Activated CD8-positive, alpha-beta memory T cell treated with anti-CD3 and anti-CD28 coated beads, Interleukin-2, amount 10 ng/mL, durations not matched to agents 7 days and 5 days (primary cell): ENCODE results near the gene MED8. TPM values are rescaled to one million over a fixed set of nuclear protein-coding genes. Genes with fewer than 3 reads are reported as not detected.
A peak's percentile ranks its signal among the peaks of the same experiment; 100 is the strongest.
"Not testable (repeated sequence)": the region's sequence is repeated elsewhere in the genome, so short reads cannot be mapped to it uniquely, and the experiment has no call there.

Experiments
- ATAC-seq: fragments of 150-1000 bp; cut with Tn5 transposase; one replicate; pipeline ENCODE4 v1.10.0; 2021; ENCODE audit warnings: moderate library complexity
- CTCF ChIA-PET: fragments of 350-600 bp; sonication (Branson Sonifier 250); formaldehyde crosslinking; loops from one replicate; lab custom pipeline; 2021; ENCODE audit warnings: antibody characterized with exemption; lab: Charles Lee
- DNase-seq: peaks from one replicate; pipeline ENCODE4 v3.0.0-alpha.2; 2020
- H3K27ac Mint-ChIP-seq: one replicate; pipeline ENCODE4 v1.8.0; 2021; ENCODE audit warnings: mild to moderate bottlenecking, mixed read lengths
- H3K27me3 Mint-ChIP-seq: one replicate; pipeline ENCODE4 v1.8.0; 2021; ENCODE audit warnings: mixed read lengths
- H3K36me3 Mint-ChIP-seq: one replicate; pipeline ENCODE4 v1.8.0; 2021; ENCODE audit warnings: mild to moderate bottlenecking, mixed read lengths
- H3K4me1 Mint-ChIP-seq: one replicate; pipeline ENCODE4 v1.8.0; 2021; ENCODE audit warnings: mixed read lengths
- H3K4me3 Mint-ChIP-seq: one replicate; pipeline ENCODE4 v1.8.0; 2021; ENCODE audit warnings: mild to moderate bottlenecking, moderate library complexity, mixed read lengths
- H3K9me3 Mint-ChIP-seq: one replicate; pipeline ENCODE4 v1.8.0; 2022; ENCODE audit warnings: low read depth, mixed read lengths
- total RNA-seq, 2 experiments: library from RNA; stranded (reverse); gene quantifications; one replicate each; pipeline ENCODE4 v1.2.3, GENCODE V29; 2021

Gene MED8
- total RNA-seq, 2 experiments from 2014 or later = 38.7 to 43.6 TPM

DNA sequence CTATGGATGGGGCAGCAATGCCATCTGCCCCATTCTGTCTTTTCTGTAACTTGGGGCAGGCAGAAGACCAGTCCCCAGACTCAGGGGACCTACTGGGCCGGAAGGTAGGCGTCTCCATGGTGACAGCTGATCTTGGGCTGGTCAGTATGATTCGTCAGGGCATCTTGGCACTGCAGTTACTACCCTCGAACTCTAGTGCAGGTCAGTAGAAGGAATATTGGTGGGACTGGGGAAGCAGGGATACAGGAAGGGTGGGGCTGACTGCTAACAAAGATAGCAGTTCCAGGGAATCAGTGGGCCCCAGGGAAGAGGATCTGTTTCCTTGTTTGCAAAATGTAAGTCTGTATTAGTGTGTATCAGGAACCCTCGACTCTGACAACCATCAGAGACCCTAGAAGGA is 26.3 kb upstream of the MED8 start:
- no peak overlapping the region for H3K4me3 Mint-ChIP-seq
- CTCF ChIA-PET = interaction anchor here (0.5 to 7.0 kb wide), 3 partner anchors 177 to 653 kb away, joined by 3 to 102 read pairs (median 18); no protein-coding TSS in a partner anchor

DNA sequence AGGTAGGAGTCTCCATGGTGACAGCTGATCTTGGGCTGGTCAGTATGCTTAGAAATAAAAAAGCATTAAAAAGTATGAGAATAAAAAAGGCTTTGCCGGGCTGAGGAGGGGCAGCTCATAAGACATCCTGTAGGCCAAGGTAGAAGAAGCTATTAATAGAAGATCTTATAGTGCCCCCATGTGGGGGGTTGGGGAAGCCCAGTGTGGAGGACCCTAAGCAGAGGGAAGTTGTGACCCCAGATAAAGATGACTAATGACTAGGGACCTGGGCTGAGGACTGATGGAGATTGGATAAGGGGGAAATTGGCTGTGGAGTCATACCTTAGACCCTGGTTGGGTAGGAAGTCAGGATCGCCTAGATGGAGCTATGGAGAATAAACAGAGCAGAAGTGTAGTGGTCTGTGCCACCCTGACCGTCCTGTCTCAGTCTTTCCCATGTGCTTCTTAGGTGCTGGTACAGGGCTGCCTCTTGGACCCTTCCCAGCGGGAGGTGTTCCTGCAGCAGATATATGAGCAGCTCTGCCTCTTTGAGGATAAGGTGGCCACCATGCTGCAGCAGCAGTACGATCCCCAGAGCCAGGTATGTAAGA is 25.1 kb upstream of the MED8 start:
- no peaks in the 10 kb centered on the region for H3K9me3 Mint-ChIP-seq
- H3K27ac Mint-ChIP-seq = no peak overlapping the region
- DNase-seq (peak; percentile 72), ATAC-seq (peak; percentile 93)
- no peaks in the 10 kb centered on the region for H3K4me1 Mint-ChIP-seq
- no peak overlapping the region for H3K4me3 Mint-ChIP-seq
- CTCF ChIA-PET = interaction anchor here (0.6 to 7.0 kb wide), 24 partner anchors 14 to 502 kb away, joined by 3 to 102 read pairs (median 4); partner anchors contain the start of genes CDC20, ELOVL1 and KDM4A
- no peaks in the 10 kb centered on the region for H3K27me3 Mint-ChIP-seq
- H3K36me3 Mint-ChIP-seq = peaks cover 9% of the 10 kb centered on the region

More for the DNA sequence above, 26.3 kb upstream of the MED8 start:
- no peak overlapping the region for H3K27ac Mint-ChIP-seq
- DNase-seq (no peak), ATAC-seq (no peak)
- peaks cover 8% of the 10 kb centered on the region for H3K36me3 Mint-ChIP-seq
- H3K27me3 Mint-ChIP-seq = no peaks in the 10 kb centered on the region
- H3K9me3 Mint-ChIP-seq = no peaks in the 10 kb centered on the region
- H3K4me1 Mint-ChIP-seq = no peaks in the 10 kb centered on the region

DNA sequence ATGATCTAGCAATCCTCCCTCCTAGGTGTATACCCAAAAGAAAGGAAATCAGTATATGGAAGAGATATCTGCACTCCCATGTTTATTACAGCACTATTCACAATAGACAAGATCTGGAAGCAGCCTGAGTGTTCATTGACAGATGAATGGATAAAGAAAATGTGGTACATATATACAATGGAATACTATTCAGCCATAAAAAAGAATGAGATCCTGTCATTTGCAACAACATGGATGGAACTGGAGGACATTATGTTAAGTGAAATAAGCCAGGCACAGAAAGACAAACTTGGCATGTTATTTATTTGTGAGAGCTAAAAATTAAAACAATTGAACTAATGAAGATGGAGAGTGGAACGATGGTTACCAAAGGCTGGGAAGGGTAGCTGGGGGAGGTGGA is 23.8 kb upstream of the MED8 start:
- H3K9me3 Mint-ChIP-seq, H3K4me3 Mint-ChIP-seq, ATAC-seq, DNase-seq, H3K4me1 Mint-ChIP-seq, H3K27ac Mint-ChIP-seq, H3K27me3 Mint-ChIP-seq: not testable (repeated sequence)
- CTCF ChIA-PET = interaction anchor here (1.4 to 7.0 kb wide), 4 partner anchors 181 to 340 kb away, joined by 3 to 102 read pairs (median 12); no protein-coding TSS in a partner anchor
- H3K36me3 Mint-ChIP-seq = peaks cover 15% of the 10 kb centered on the region

DNA sequence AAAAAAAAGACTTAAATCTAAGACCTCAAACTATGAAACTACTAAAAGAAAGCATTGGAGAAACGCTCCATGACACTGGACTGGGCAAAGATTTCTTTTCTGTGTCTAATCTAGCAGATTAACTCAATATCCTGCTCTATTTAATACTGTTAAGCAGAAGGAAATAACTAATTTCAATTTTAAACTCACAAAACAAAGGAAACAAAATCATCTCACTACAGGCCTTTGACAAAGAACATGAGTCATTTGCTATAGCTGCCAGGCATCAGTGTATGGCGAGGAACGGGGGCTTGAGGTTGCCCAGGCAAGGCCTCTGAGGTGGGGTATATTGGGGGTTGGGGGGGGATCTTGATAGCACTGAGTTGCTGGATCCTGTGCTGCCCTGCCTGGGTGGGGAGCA is 21.0 kb upstream of the MED8 start:
- DNase-seq (no peak), ATAC-seq (no peak)
- Mint-ChIP-seq H3K4me1 (no peaks in the 10 kb centered on the region), H3K4me3 (no peak overlapping the region), H3K36me3 (peaks cover 24% of the 10 kb centered on the region), H3K27me3 (no peaks in the 10 kb centered on the region), H3K9me3 (no peaks in the 10 kb centered on the region), H3K27ac (no peak overlapping the region)
- CTCF ChIA-PET = interaction anchor here (7.0 kb wide), 1 partner anchor 183 kb away, joined by 102 read pairs; no protein-coding TSS in a partner anchor

DNA sequence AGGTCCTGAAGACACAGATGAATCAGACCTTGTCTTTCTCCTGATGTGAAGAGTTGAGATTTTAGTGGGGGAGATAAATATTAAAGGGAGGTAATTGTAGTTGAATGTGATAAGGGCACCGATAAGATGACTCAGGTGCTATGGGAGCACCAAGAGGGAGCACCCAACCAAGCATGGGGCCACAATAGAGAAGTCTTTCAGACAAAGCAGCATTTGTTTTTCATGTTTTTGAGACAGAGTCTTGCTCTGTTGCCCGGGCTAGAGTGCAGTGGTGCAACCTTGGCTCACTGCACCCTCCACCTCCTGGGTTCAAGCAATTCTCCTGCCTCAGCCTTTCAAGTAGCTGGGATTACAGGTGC is 16.3 kb upstream of the MED8 start:
- ATAC-seq (no peak), DNase-seq (no peak)
- CTCF ChIA-PET = no interaction called here
- no peaks in the 10 kb centered on the region for H3K27me3 Mint-ChIP-seq
- no peak overlapping the region for H3K27ac Mint-ChIP-seq
- H3K4me1 Mint-ChIP-seq = no peaks in the 10 kb centered on the region
- peaks cover 31% of the 10 kb centered on the region for H3K36me3 Mint-ChIP-seq
- no peak overlapping the region for H3K4me3 Mint-ChIP-seq
- no peaks in the 10 kb centered on the region for H3K9me3 Mint-ChIP-seq

DNA sequence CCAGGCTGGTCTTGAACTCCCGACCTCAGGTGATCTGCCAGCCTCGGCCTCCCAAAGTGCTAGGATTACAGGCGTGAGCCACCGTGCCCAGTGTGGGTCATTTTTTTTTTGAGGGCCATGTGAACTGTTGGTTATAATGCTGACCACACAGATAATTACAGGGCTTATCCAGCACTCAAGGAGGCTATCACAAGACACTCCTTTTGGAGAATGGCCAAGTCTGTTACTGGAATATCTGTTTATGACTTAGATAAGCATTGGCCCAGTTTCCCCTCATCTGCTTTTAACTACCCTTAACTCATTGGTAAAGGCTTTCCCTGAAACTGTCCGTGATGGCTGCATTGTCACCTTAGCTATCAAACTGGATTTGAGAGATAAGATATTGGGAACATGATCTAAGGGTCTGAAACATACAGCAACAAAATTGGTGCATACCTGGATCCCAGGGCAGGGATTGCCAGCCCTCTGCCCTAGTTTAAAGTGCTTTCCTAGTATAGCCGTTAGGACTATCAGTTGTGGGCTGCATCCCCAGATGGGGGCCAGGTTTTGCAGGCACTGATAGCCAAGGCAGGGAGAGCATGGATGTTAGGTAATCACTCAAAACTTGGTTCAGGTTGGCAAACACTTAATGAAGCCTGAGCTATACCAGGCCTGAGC is 15.7 kb upstream of the MED8 start:
- H3K27me3 Mint-ChIP-seq = no peaks in the 10 kb centered on the region

DNA sequence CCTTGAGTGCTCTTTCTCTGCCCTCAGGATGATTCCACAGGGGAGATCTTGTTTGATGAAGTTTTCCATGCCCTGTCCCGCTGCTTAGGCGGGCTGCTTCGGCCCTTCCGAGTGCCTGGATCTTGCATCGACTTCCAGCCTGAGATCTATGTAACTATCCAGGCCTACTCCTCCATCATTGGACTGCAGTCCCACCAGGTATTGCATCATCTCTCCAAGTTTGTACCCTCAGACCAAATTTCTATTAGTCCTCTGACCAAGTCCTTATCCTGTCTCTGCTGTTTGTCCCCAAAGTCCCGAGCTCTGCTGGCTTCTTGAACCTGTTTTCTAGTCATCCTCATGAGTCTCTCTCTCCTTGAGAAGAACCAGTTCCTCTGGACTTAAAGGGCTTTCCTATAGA is 14.8 kb upstream of the MED8 start:
- no peaks in the 10 kb centered on the region for H3K9me3 Mint-ChIP-seq
- H3K36me3 Mint-ChIP-seq = peaks cover 27% of the 10 kb centered on the region
- CTCF ChIA-PET = no interaction called here
- no peaks in the 10 kb centered on the region for H3K27me3 Mint-ChIP-seq
- DNase-seq (no peak), ATAC-seq (no peak)
- H3K4me1 Mint-ChIP-seq = no peaks in the 10 kb centered on the region
- no peak overlapping the region for H3K4me3 Mint-ChIP-seq
- no peak overlapping the region for H3K27ac Mint-ChIP-seq

More for the DNA sequence above, 15.7 kb upstream of the MED8 start:
- no peak overlapping the region for H3K27ac Mint-ChIP-seq
- H3K4me3 Mint-ChIP-seq = no peak overlapping the region
- no peak for ATAC-seq
- no peak for DNase-seq
- no peaks in the 10 kb centered on the region for H3K9me3 Mint-ChIP-seq
- H3K36me3 Mint-ChIP-seq = peaks cover 31% of the 10 kb centered on the region
- no peaks in the 10 kb centered on the region for H3K4me1 Mint-ChIP-seq
- CTCF ChIA-PET = no interaction called here

DNA sequence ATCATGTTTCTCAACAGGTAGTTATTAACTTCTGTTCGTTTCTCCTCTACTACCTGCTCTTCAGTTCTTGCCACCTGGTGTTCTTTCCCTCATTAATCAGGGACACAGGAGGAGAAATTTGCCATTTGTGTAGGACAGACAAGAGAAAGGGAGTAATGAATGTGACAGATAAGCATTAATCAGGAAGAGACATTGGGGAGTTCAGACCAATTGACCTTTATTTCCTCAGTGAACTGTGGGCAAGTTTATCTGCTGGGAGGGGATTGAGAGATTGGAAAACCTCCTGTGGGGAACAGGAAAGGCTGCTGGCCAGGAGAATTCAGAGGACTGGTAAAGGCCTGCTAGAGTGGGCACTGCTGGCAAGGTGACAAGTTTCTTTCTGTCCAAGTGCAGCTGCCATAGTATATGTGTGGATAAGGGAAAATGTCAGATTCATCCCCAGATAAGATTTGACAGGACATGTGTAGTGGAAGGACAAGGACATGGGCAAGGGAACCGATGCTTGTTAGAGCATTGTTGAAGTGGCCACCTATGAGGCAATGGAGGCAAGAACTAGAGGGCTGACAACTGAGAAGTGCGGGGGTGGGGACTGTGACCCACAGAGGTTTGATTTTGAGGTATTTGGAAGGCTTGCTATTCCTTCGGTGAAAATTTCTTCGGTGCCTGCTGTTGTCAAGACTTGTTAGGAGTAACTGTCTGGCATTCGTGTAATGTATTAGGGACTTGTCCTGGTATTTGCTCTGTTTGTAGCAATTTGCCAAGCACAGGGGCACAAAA is 12.7 kb upstream of the MED8 start:
- CTCF ChIA-PET = no interaction called here
- no peak for ATAC-seq
- Mint-ChIP-seq H3K27ac (no peak overlapping the region), H3K27me3 (no peaks in the 10 kb centered on the region), H3K4me1 (no peaks in the 10 kb centered on the region), H3K36me3 (peaks cover 19% of the 10 kb centered on the region), H3K9me3 (no peaks in the 10 kb centered on the region), H3K4me3 (no peak overlapping the region)
- DNase-seq = no peak

DNA sequence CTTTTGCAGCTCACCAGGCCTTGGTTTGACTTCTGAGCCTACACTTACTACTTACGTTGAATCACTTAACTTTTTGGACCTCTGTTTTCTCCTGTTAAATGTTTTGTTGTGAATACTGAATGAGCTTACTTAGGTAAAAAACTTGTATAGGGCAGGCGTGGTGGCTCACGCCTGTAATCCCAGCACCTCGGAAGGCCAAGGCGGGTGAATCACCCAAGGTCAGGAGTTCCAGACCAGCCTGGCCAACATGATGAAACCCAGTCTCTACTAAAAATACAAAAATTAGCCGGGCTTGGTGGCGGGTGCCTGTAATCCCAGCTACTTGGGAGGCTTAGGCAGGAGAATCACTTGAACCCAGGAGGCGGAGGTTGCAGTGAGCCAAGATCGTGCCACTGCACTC is 10.8 kb upstream of the MED8 start:
- H3K4me3 Mint-ChIP-seq, H3K4me1 Mint-ChIP-seq, DNase-seq, H3K27ac Mint-ChIP-seq, H3K27me3 Mint-ChIP-seq, H3K9me3 Mint-ChIP-seq, ATAC-seq, H3K36me3 Mint-ChIP-seq: not testable (repeated sequence)
- CTCF ChIA-PET = interaction anchor here (0.9 kb wide), 1 partner anchor 52 kb away, joined by 3 read pairs; no protein-coding TSS in a partner anchor

DNA sequence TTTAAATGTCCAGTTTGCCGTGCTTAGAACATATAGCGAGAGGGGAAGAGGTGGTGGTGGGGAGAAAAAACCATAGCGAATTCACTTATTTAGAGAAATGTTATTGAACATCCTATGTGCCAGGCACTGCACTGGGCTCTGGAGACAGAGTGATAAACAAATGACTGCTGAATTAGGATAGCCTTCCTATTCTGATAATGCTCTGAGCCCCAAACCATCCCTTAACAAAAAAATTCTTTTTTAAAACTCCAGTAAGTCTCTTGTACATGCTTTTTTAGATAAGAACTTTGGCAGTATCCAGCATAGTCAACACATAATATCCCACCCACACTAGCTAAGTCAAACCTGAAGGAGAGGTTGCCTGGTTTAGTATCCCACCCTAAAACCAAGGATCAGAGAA is 8.6 kb upstream of the MED8 start:
- H3K27ac Mint-ChIP-seq = no peak overlapping the region
- CTCF ChIA-PET = no interaction called here
- H3K4me3 Mint-ChIP-seq = no peak overlapping the region
- no peaks in the 10 kb centered on the region for H3K36me3 Mint-ChIP-seq
- no peaks in the 10 kb centered on the region for H3K9me3 Mint-ChIP-seq
- ATAC-seq (no peak), DNase-seq (no peak)
- no peaks in the 10 kb centered on the region for H3K4me1 Mint-ChIP-seq
- H3K27me3 Mint-ChIP-seq = no peaks in the 10 kb centered on the region

DNA sequence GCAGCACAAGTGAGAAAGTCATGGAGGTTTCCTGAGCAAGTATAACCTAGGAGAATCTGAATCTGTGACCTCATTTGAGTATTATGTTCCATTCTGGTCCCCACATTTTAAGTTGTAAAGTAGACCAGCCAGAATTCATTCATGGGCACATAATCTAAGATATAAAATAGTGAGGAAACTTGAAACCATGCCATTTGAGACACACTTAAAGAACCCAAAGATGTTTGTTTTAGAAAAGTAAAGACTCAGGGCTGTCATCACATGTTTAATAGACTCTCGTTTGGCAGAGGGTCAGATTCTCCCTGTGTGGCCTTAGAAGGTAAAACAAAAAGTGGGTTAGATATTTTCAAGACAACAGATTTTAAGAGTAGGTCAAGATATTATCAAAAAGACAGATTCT is 6.5 kb upstream of the MED8 start:
- CTCF ChIA-PET = interaction anchor here (1.0 kb wide), 1 partner anchor 18 kb away, joined by 4 read pairs; no protein-coding TSS in a partner anchor
- no peak overlapping the region for H3K4me3 Mint-ChIP-seq
- no peak for ATAC-seq

DNA sequence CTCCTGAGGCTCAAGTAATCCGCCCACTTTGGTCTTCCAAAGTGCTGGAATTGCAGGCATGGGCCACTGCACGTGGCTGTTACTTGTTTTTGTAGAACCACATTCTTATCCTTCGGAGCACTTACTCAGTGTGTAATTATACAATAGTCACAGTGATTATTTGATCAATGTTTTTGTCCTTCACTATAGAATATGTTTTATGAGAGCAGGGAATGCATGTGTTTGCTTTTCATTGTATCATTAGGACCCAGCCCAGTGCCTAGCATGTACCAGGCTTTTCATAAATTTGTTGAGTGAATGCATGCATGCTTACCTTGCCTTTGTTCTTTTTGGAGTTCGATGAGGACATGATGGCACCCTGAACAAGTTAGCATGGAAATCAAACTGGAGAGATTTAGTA is 5.9 kb upstream of the MED8 start:
- ATAC-seq = no peak
- Mint-ChIP-seq H3K27ac (no peak overlapping the region), H3K4me1 (peaks cover 9% of the 10 kb centered on the region), H3K27me3 (no peaks in the 10 kb centered on the region), H3K36me3 (no peaks in the 10 kb centered on the region), H3K9me3 (no peaks in the 10 kb centered on the region), H3K4me3 (no peak overlapping the region)
- no peak for DNase-seq
- CTCF ChIA-PET = no interaction called here

More for the DNA sequence above, 6.5 kb upstream of the MED8 start:
- no peak overlapping the region for H3K27ac Mint-ChIP-seq
- no peaks in the 10 kb centered on the region for H3K27me3 Mint-ChIP-seq
- peaks cover 4% of the 10 kb centered on the region for H3K4me1 Mint-ChIP-seq
- DNase-seq = no peak
- no peaks in the 10 kb centered on the region for H3K36me3 Mint-ChIP-seq
- H3K9me3 Mint-ChIP-seq = no peaks in the 10 kb centered on the region

DNA sequence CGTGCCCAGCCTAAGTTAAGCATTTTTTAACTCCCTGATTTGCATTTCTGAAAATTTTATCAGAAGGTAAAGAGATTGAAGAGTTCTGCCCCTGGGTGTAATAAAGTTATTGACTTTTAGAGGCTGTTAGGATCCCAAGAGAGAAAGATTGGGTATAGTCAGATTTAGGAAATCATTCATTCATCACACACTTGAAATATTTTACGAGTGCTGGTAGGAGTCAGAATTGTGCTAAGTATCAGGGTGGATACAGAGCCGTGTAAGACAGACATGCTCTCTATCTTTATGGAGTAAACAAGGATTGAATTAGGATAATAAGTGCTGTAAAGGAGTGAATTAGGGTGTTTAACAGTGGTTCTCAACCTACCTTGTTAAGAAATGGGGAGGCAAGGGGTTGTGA is 3.1 kb upstream of the MED8 start:
- H3K4me3 Mint-ChIP-seq = no peak overlapping the region

More for the DNA sequence above, 3.1 kb upstream of the MED8 start:
- Mint-ChIP-seq H3K27me3 (no peaks in the 10 kb centered on the region), H3K9me3 (no peaks in the 10 kb centered on the region), H3K27ac (no peak overlapping the region), H3K36me3 (peaks cover 2% of the 10 kb centered on the region), H3K4me1 (peaks cover 33% of the 10 kb centered on the region)
- CTCF ChIA-PET = interaction anchor here (1.1 to 1.6 kb wide), 2 partner anchors 22 to 166 kb away, joined by 3 to 5 read pairs; no protein-coding TSS in a partner anchor
- DNase-seq (no peak), ATAC-seq (no peak)
